Uterus (tissue), 2 donors: ENCODE measurements around the gene MKS1.

Experiments used
- POLR2A ChIP-seq, 2 donors: fragments of 450-650 bp; IDR thresholded peaks; one replicate each; pipeline ENCODE4 v1.6.1; 2016; ENCODE audit warnings: antibody characterized with exemption in 2 of 2, mild to moderate bottlenecking in 1 of 2, moderate library complexity in 1 of 2
- TF ChIP-seq, protein P1 (sequence below), 4 experiments: fragments of 200-600 bp in 2 of 4; fragments of 450-650 bp in 2 of 4; sonication (generic) in 2 of 4; IDR thresholded peaks; one replicate each; pipeline ENCODE4 v1.5.1; 2016 to 2019; ENCODE audit warnings: antibody characterized with exemption in 4 of 4, mild to moderate bottlenecking in 2 of 4, moderate library complexity in 1 of 4

DNA sequence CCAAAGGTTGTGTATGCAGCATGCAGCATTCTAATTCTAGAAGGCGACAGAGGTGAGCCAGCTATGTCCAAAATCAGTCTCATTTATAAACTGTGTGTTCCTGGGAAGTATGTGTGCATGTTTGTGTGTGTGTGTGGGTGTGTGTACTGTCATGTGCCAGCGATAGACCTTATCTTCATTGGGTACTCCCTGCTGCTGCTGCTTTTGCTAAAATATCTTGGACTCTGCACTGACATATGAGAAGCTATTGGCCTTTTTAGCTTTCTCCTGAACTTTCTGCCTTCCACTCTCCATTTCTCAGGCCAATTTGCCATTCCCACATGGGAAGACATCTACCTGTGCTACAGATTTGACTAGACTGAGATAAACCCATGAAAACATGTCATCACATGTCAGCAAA is 17.3 kb upstream of the MKS1 start:
- TF ChIP-seq, protein P1, sequence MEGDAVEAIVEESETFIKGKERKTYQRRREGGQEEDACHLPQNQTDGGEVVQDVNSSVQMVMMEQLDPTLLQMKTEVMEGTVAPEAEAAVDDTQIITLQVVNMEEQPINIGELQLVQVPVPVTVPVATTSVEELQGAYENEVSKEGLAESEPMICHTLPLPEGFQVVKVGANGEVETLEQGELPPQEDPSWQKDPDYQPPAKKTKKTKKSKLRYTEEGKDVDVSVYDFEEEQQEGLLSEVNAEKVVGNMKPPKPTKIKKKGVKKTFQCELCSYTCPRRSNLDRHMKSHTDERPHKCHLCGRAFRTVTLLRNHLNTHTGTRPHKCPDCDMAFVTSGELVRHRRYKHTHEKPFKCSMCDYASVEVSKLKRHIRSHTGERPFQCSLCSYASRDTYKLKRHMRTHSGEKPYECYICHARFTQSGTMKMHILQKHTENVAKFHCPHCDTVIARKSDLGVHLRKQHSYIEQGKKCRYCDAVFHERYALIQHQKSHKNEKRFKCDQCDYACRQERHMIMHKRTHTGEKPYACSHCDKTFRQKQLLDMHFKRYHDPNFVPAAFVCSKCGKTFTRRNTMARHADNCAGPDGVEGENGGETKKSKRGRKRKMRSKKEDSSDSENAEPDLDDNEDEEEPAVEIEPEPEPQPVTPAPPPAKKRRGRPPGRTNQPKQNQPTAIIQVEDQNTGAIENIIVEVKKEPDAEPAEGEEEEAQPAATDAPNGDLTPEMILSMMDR (IDR thresholded peaks at IDR 0.05) = no peak
- no peak for TF ChIP-seq POLR2A (IDR thresholded peaks at IDR 0.05)
